OCI-M2 (cell line): ENCODE measurements around the gene SMOC1.

Source experiments
- DNase-seq: peaks from one replicate; lab custom pipeline; 2025; ENCODE audit not compliant: unreplicated experiment; lab: John Stamatoyannopoulos, UW

SMOC1 gene

GRCh38 chr14:70006699-70007098, 127.5 kb downstream of the SMOC1 start:
- no peak for DNase-seq

- DNase-seq: no peak
These were observed 129.4 kb downstream of the SMOC1 start for GRCh38 chr14:70008284-70009262.

DNA sequence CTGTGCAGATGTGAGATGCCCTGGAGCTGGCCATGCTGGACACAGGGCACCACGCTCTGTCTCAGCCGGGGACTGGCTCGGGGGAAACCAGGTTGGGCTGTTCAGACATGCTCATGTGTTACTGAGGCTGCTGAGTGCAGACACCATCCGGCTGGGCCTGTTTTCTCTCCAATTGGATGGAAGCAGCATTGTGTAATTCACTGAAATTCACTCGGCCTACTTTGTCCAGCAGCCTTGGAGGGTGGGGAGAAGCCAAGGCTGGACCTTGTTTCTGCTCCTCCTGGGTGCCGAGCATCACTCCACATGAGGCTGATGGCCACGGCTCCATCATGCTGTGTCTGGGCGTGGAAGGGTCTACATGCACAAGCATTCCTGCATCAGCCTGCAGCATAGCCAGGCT, 130.7 kb downstream of the SMOC1 start:
- no peak for DNase-seq

GRCh38 chr14:70011098-70011497, 131.9 kb downstream of the SMOC1 start:
- DNase-seq: no peak

GRCh38 chr14:70011708-70012107, 132.5 kb downstream of the SMOC1 start:
- DNase-seq: no peak

GRCh38 chr14:70013271-70013873, 134.2 kb downstream of the SMOC1 start:
- DNase-seq: no peak

DNA sequence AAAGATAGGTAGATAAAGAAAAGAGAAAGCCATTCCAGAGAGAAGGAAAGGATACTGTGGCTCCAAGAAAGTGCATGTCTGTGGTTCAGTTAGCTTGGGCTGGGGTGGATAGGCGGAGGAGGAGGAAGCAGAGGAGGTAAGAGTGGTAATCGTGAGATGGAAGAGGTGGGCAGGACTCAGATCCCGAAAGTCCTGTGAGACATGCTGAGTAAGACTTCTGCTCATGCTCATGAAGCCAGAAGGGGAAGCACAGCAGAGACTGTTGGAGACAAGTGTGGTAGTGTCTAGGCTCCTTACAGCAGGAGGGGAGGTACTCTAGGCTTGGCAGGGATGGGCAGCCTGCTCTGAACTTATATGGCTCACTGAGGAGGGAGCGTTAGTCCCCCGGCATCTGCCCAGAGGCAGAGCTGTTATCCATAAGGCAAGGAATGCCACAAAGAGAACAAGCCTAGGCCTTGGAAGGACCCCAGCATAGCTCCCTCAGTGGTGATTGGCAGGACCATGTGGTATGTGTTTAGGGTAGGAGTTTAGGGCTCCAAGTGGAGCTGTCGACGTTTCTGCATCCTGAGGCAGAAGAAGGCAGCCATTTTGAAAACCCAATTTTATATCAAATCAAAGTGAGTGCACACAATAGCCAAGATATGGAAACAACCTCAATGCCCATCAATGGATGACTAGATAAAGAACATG, 135.3 kb downstream of the SMOC1 start:
- no peak for DNase-seq

GRCh38 chr14:70018230-70018629, 139.0 kb downstream of the SMOC1 start:
- no peak for DNase-seq

- no peak for DNase-seq
These were observed 139.5 kb downstream of the SMOC1 start for GRCh38 chr14:70018713-70019211.

DNA sequence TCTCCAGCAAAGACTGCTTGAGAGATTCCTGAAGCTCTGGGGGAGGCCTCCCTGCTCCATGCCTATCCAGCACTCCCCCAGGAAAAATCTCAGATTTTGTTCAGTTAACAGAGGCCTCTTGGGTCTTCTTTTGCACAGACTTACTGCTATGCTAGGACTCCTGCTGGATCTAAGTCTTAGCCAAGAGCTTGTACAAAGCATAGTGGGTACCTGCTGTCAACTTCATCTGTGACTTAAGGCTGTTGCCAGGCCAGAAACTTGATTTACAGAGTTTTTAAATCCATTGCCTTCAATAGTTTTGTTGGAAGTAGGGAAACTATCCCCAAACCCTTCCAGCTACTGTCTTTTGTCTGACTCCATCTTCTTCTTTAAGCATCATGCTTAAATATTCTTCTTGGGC, 140.5 kb downstream of the SMOC1 start:
- no peak for DNase-seq

- no peak for DNase-seq
These were observed 141.3 kb downstream of the SMOC1 start for GRCh38 chr14:70020352-70021170.

DNA sequence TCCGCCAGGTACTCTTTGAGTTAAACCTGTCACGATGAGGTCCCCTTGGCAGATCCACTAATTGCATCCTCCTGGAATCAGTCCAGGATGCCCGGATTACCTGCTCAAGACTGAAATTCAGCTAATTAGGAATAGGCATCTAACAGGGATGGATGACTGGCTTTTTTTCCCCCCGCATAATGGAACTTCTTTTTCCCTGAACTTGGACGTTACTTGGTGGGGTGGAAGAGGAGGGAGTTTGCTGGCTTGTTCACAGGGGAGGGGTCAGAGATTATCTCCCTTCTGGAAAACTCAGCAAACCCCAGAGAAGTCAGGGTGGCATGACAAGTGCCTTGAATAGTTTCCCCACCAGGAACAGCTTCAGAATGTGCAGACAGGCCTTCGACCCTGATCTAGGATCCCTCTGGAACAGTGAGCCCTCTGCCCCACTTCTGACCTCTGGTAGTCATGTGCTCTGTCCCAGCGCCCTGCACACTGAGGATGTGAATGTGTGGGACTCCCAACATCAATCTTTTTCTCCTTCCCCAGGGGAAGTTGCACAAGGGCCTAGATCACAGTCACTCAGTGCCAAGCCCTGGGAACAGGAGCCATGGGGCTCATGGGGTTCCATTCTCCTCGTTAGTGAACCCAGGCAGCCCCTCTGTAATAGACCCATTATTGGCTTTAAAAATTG, 142.5 kb downstream of the SMOC1 start:
- DNase-seq: no peak

DNA sequence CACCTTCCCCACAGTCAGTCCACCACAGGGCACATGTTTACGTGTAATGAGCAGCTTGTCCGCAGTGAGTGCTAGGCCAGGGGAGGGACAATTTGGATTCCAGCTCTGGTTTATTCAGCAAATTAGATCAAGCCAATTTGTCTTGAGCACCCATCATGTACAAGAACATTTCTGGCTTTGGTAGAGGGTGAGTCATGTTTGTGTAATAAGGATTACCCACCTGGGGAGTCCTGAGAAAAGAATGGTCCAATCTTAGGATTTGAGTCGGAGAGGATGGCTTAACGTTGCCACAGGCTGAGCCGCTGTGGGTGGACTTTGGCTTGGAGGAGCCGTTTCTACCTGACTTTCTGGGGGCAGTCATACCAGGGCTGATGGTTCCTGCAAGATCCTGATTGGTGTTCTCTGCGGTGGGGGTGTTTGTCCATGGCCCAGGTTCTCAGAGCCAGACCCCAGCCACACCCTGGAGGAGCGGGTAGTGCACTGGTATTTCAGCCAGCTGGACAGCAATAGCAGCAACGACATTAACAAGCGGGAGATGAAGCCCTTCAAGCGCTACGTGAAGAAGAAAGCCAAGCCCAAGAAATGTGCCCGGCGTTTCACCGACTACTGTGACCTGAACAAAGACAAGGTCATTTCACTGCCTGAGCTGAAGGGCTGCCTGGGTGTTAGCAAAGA, 143.7 kb downstream of the SMOC1 start:
- no peak for DNase-seq

- DNase-seq: no peak
These were observed 144.7 kb downstream of the SMOC1 start for GRCh38 chr14:70023871-70024270.

GRCh38 chr14:70027785-70028428, 148.7 kb downstream of the SMOC1 start:
- DNase-seq: no peak

GRCh38 chr14:70029296-70030132, 150.3 kb downstream of the SMOC1 start:
- no peak for DNase-seq

DNA sequence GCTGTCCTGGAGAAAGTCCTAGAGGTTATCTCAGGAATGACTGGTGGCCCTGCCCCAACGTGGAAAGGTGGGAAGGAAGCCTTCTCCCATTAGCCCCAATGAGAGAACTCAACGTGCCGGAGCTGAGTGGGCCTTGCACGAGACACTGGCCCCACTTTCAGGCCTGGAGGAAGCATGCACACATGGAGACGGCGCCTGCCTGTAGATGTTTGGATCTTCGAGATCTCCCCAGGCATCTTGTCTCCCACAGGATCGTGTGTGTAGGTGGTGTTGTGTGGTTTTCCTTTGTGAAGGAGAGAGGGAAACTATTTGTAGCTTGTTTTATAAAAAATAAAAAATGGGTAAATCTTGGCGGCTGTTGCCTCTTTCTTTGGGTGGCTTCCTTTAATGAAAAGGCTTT, 152.8 kb downstream of the SMOC1 start:
- DNase-seq: no peak

- DNase-seq: no peak
These were observed 153.2 kb downstream of the SMOC1 start for GRCh38 chr14:70032447-70032846.
